ENCODE measurements around the gene OR8G1. TPM values are rescaled to one million over a fixed set of nuclear protein-coding genes. Genes with fewer than 3 reads are reported as not detected.
A peak's percentile ranks its signal among the peaks of the same experiment; 100 is the strongest.

Gene OR8G1
- total and polyA plus RNA-seq, 10 of the 15 experiments (the other 5 are each of a cell fraction or from before 2014, with no cell fraction given) = not detected

- ATAC-seq (peak; percentile 36; the same call in 1 of the 3 replicates), DNase-seq (ENCODE audit: low read depth, low spot score) (no peak), FAIRE-seq (no peak)
- H3K9me3 ChIP-seq (replicated peaks; ENCODE audit: control insufficient read depth, insufficient read depth, low read length) = no peaks in the 10 kb centered on the region
- no peaks in the 10 kb centered on the region for H3K27me3 ChIP-seq (replicated peaks in 1 of 2; ENCODE audit: control insufficient read depth in 2 of 2, insufficient read depth in 2 of 2, low read length in 1 of 2)
- TF ChIP-seq RAD21 (IDR thresholded peaks at IDR 0.05; ENCODE audit: insufficient read depth, low read depth, low read length) = 0 out of 2 replicates have a peak, but pooled peaks have one; percentile 8
- no peak for TF ChIP-seq PML (IDR thresholded peaks at IDR 0.05; ENCODE audit: low read length)
- H3K4me3 ChIP-seq = no peak overlapping the region
- H3K9ac ChIP-seq (ENCODE audit: control insufficient read depth, insufficient read depth, low read length) = no peak overlapping the region
- H3K36me3 ChIP-seq (ENCODE audit: control insufficient read depth in 2 of 2, insufficient read depth in 2 of 2, low read length in 1 of 2) = no peaks in the 10 kb centered on the region
- CTCF ChIA-PET = no interaction called here
- WGBS (ENCODE audit: insufficient coverage, insufficient replicate concordance, low lambda C conversion rate, missing lambda C conversion rate) = 2% methylated on average over 3 of the region's 3 CpGs
- H2AFZ ChIP-seq (ENCODE audit: control insufficient read depth, low read depth, low read length) = no peak overlapping the region
- RAD21 ChIA-PET (ENCODE audit: unreplicated experiment) = no interaction called here
- intact Hi-C loops (cut with micrococcal nuclease; ENCODE audit: unreplicated experiment) (no loop called here), in situ Hi-C loops (cut with MboI) (no loop called here)
- no peak overlapping the region for H3K27ac ChIP-seq (ENCODE audit: control insufficient read depth, insufficient read depth)
- SMC1A ChIA-PET (ENCODE audit: uncharacterized antibody, unreplicated experiment) = no interaction called here
- POLR2A ChIA-PET = no interaction called here
- H4K20me1 ChIP-seq (ENCODE audit: control insufficient read depth, insufficient read depth) = no peaks in the 10 kb centered on the region
- H3K4me2 ChIP-seq (ENCODE audit: control insufficient read depth, insufficient read depth) = no peak overlapping the region
- no peaks in the 10 kb centered on the region for H3K79me2 ChIP-seq (ENCODE audit: control insufficient read depth, insufficient read depth, low read length)
- no TSS peak for BruUV-seq (replicated peaks)
- H3K4me1 ChIP-seq (ENCODE audit: control insufficient read depth, insufficient read depth, low read length) = no peaks in the 10 kb centered on the region
Measured at GRCh38 chr11:124277804-124278203, 36.9 kb downstream of the OR8G1 start.

GRCh38 chr11:124278261-124278660 lies 37.4 kb downstream of the OR8G1 start:
- H2AFZ ChIP-seq (ENCODE audit: control insufficient read depth, low read depth, low read length) = no peak overlapping the region
- CTCF ChIA-PET = no interaction called here
- H4K20me1 ChIP-seq (ENCODE audit: control insufficient read depth, insufficient read depth) = no peaks in the 10 kb centered on the region
- H3K9me3 ChIP-seq (replicated peaks; ENCODE audit: control insufficient read depth, insufficient read depth, low read length) = no peaks in the 10 kb centered on the region
- H3K27ac ChIP-seq (ENCODE audit: control insufficient read depth, insufficient read depth) = no peak overlapping the region
- no peaks in the 10 kb centered on the region for H3K36me3 ChIP-seq (ENCODE audit: control insufficient read depth in 2 of 2, insufficient read depth in 2 of 2, low read length in 1 of 2)
- no peak for TF ChIP-seq WRNIP1 (IDR thresholded peaks at IDR 0.05; ENCODE audit: borderline replicate concordance, low read depth, low read length)
- TF ChIP-seq MYC (IDR thresholded peaks at IDR 0.05; ENCODE audit: insufficient read depth, insufficient read length, insufficient replicate concordance, low read length, severe bottlenecking) = no peak
- TF ChIP-seq ZNF592 (IDR thresholded peaks at IDR 0.05) = no peak
- TF ChIP-seq POLR2AphosphoS5 (IDR thresholded peaks at IDR 0.05; ENCODE audit: low read length) = no peak
- TF ChIP-seq ESRRA (IDR thresholded peaks at IDR 0.05; ENCODE audit: low read length) = no peak
- no peak for TF ChIP-seq SMC3 (IDR thresholded peaks at IDR 0.05; ENCODE audit: borderline replicate concordance, low read length)
- no TSS peak for BruUV-seq (replicated peaks)
- DNase-seq (ENCODE audit: low read depth, low spot score) (no peak), FAIRE-seq (no peak), ATAC-seq (no peak)
- no peaks in the 10 kb centered on the region for H3K4me1 ChIP-seq (ENCODE audit: control insufficient read depth, insufficient read depth, low read length)
- RAD21 ChIA-PET (ENCODE audit: unreplicated experiment) = no interaction called here
- intact Hi-C loops (cut with micrococcal nuclease; ENCODE audit: unreplicated experiment) (no loop called here), in situ Hi-C loops (cut with MboI) (no loop called here)
- SMC1A ChIA-PET (ENCODE audit: uncharacterized antibody, unreplicated experiment) = no interaction called here
- H3K4me2 ChIP-seq (ENCODE audit: control insufficient read depth, insufficient read depth) = no peak overlapping the region
- H3K27me3 ChIP-seq (replicated peaks in 1 of 2; ENCODE audit: control insufficient read depth in 2 of 2, insufficient read depth in 2 of 2, low read length in 1 of 2) = no peaks in the 10 kb centered on the region
- WGBS (ENCODE audit: insufficient coverage, insufficient replicate concordance, low lambda C conversion rate, missing lambda C conversion rate) = 0% methylated on average over 2 of the region's 2 CpGs
- POLR2A ChIA-PET = no interaction called here
- no peaks in the 10 kb centered on the region for H3K79me2 ChIP-seq (ENCODE audit: control insufficient read depth, insufficient read depth, low read length)
- no peak overlapping the region for H3K4me3 ChIP-seq
- H3K9ac ChIP-seq (ENCODE audit: control insufficient read depth, insufficient read depth, low read length) = no peak overlapping the region
